Stomach (tissue), 9 donors: Measurements from ENCODE around the gene ISCA1. TPM values are rescaled to one million over a fixed set of nuclear protein-coding genes. Genes with fewer than 3 reads are reported as not detected.
"Not testable (repeated sequence)": the region's sequence is repeated elsewhere in the genome, so short reads cannot be mapped to it uniquely, and the experiment has no call there.

Experiments used
- DNase-seq, 2 donors: peaks; one replicate each; pipeline versions ENCODE4 v3.0.0 to v3.0.0-alpha.2; 2013 to 2019
- H3K27ac ChIP-seq, 5 donors: fragments of 200-600 bp in 4 of 5; sonication (generic) in 4 of 5; one replicate each; pipeline ENCODE4 v1.5.1; 2013 to 2019; ENCODE audit warnings: mild to moderate bottlenecking in 1 of 5, moderate library complexity in 1 of 5
- H3K27me3 ChIP-seq, 3 donors: fragments of 200-600 bp; sonication (generic); one replicate each; pipeline ENCODE4 v1.5.1; 2017 to 2019; ENCODE audit warnings: mixed run types in 1 of 3
- H3K36me3 ChIP-seq, 4 donors: fragments of 200-600 bp; sonication (generic); 1 replicate in 3 of 4; 2 replicates in 1 of 4; pipeline ENCODE4 v1.5.1; 2016 to 2019
- H3K4me1 ChIP-seq, 4 donors: fragments of 200-600 bp; sonication (generic); one replicate each; pipeline ENCODE4 v1.5.1; 2016 to 2019
- H3K4me3 ChIP-seq, 4 donors: fragments of 200-600 bp; sonication (generic) in 3 of 4; one replicate each; pipeline ENCODE4 v1.5.1; 2016 to 2019; ENCODE audit warnings: mild to moderate bottlenecking in 1 of 4
- H3K9me3 ChIP-seq, 4 donors: fragments of 200-600 bp; sonication (generic); one replicate each; pipeline ENCODE4 v1.5.1; 2016 to 2019
- CTCF ChIP-seq, 7 experiments: fragments of 450-650 bp in 4 of 7; fragments of 200-600 bp in 3 of 7; sonication (generic) in 3 of 7; IDR thresholded peaks; one replicate each; pipeline ENCODE4 v1.5.1; 2016 to 2019; ENCODE audit warnings: antibody characterized with exemption in 7 of 7, control low read depth in 2 of 7, mild to moderate bottlenecking in 1 of 7
- EP300 ChIP-seq: sonication (generic); formaldehyde crosslinking; IDR thresholded peaks from one replicate; pipeline ENCODE4 v1.6.1; 2017; ENCODE audit warnings: antibody characterized with exemption
- POLR2A ChIP-seq, 4 donors: fragments of 450-650 bp; IDR thresholded peaks; one replicate each; pipeline ENCODE4 v1.6.1; 2016; ENCODE audit warnings: antibody characterized with exemption in 4 of 4, control low read depth in 2 of 4, mild to moderate bottlenecking in 1 of 4, moderate library complexity in 1 of 4
- POLR2AphosphoS5 ChIP-seq, 3 donors: sonication (generic); formaldehyde crosslinking; IDR thresholded peaks; one replicate each; pipeline ENCODE4 v1.6.1; 2016; ENCODE audit warnings: antibody characterized with exemption in 3 of 3
- WGBS, 5 donors: extraction: QIAGEN DNeasy Blood & Tissue Kit in 3 of 5; methylation state at CpG; one replicate each; pipeline versions ENCODE4 v1.1.5 to v1.1.7; 2013 to 2018; 5-methylcytosine and 5-hydroxymethylcytosine counted together
- intact Hi-C: fragments of 100-400 bp; cut with DNase I; formaldehyde crosslinking; loops from one replicate; pipeline ENCODE4 v1.15.1; 2023; ENCODE audit warnings: low total_unique reads
- polyA plus RNA-seq, 3 donors: library from polyadenylated mRNA; stranded (reverse); fragments of 200-250 nt; gene quantifications; one replicate each; pipeline ENCODE4 v1.2.3, GENCODE V29; 2013
- total RNA-seq, 5 donors: library from RNA; depleted of rRNA; stranded (reverse); fragments of >200 nt; gene quantifications; one replicate each; pipeline versions ENCODE4 v1.1.0 to v1.2.3, GENCODE V29; 2014 to 2016
- donor health status: healthy with polysubstance abuse.
- donor health status: Bipolar disorder and iron deficiency.
- donor health status: healthy.

ISCA1 gene
- total and polyA plus RNA-seq, 8 donors, result 5.8 to 80.4 (median 32.2) TPM

- Histone ChIP-seq H3K4me1 (peaks cover 0 to 10% (median 3%) of the 10 kb centered on the region in 4 donors), H3K36me3 (peaks cover 68 to 100% (median 100%) of the 10 kb centered on the region in 4 donors), H3K27ac (no peak overlapping the region), H3K4me3 (no peak overlapping the region), H3K9me3 (no peaks in the 10 kb centered on the region), H3K27me3 (no peaks in the 10 kb centered on the region)
- 72 to 82% (median 79%) methylated on average over 8 of the region's 8 CpGs for WGBS, 5 donors
- DNase-seq, result no peak
- TF ChIP-seq POLR2AphosphoS5 (IDR thresholded peaks at IDR 0.05) (no peak), CTCF (IDR thresholded peaks at IDR 0.05) (no peak)
- intact Hi-C loops, result no loop called here
Observed at GRCh38 chr9:86322973-86323644, 40.8 kb upstream of the ISCA1 start.

- intact Hi-C loops, result no loop called here
- no peak overlapping the region for H3K4me3 ChIP-seq
- H3K4me1 ChIP-seq, result peaks cover 0 to 10% (median 3%) of the 10 kb centered on the region in 4 donors
- TF ChIP-seq EP300, result no peak
- no peak for TF ChIP-seq CTCF (IDR thresholded peaks at IDR 0.05)
- TF ChIP-seq POLR2A (IDR thresholded peaks at IDR 0.05), result no peak
- no peak for TF ChIP-seq POLR2AphosphoS5 (IDR thresholded peaks at IDR 0.05)
- peaks cover 55 to 100% (median 100%) of the 10 kb centered on the region in 4 donors for H3K36me3 ChIP-seq
- H3K27me3 ChIP-seq, result no peaks in the 10 kb centered on the region
- H3K27ac ChIP-seq, result no peak overlapping the region
- no peaks in the 10 kb centered on the region for H3K9me3 ChIP-seq
- 69 to 85% (median 82%) methylated on average over 5 of the region's 5 CpGs for WGBS, 5 donors
- no peak for DNase-seq
Observed at GRCh38 chr9:86321373-86321772, 39.0 kb upstream of the ISCA1 start.

GRCh38 chr9:86318187-86318586, 35.8 kb upstream of the ISCA1 start:
- peaks cover 0 to 9% (median 0%) of the 10 kb centered on the region in 4 donors for H3K4me1 ChIP-seq
- H3K9me3 ChIP-seq, result no peaks in the 10 kb centered on the region
- DNase-seq, result no peak
- no peak overlapping the region for H3K4me3 ChIP-seq
- 95 to 98% (median 96%) methylated on average over 4 of the region's 4 CpGs for WGBS, 5 donors
- H3K27me3 ChIP-seq, result no peaks in the 10 kb centered on the region
- TF ChIP-seq POLR2AphosphoS5 (IDR thresholded peaks at IDR 0.05), result no peak
- TF ChIP-seq EP300, result no peak
- no peak for TF ChIP-seq POLR2A (IDR thresholded peaks at IDR 0.05)
- no peak for TF ChIP-seq CTCF (IDR thresholded peaks at IDR 0.05)
- no peak overlapping the region for H3K27ac ChIP-seq
- H3K36me3 ChIP-seq, result peaks cover 49 to 100% (median 98%) of the 10 kb centered on the region in 4 donors
- intact Hi-C loops, result no loop called here

- intact Hi-C loops, result no loop called here
- Histone ChIP-seq H3K27ac (no peak overlapping the region), H3K36me3 (peaks cover 39 to 99% (median 95%) of the 10 kb centered on the region in 4 donors), H3K9me3 (no peaks in the 10 kb centered on the region), H3K4me1 (peaks cover 0 to 9% (median 0%) of the 10 kb centered on the region in 4 donors), H3K27me3 (no peaks in the 10 kb centered on the region), H3K4me3 (no peak overlapping the region)
- 42 to 61% (median 52%) methylated on average over 2 of the region's 2 CpGs for WGBS, 5 donors
- DNase-seq, result no peak
- TF ChIP-seq POLR2AphosphoS5 (IDR thresholded peaks at IDR 0.05) (no peak), POLR2A (IDR thresholded peaks at IDR 0.05) (no peak), EP300 (no peak)
Observed at GRCh38 chr9:86315078-86315477, 32.7 kb upstream of the ISCA1 start.

- H3K9me3 ChIP-seq, H3K27ac ChIP-seq, intact Hi-C loops, H3K4me1 ChIP-seq, DNase-seq, H3K27me3 ChIP-seq, H3K4me3 ChIP-seq: not testable (repeated sequence)
- WGBS, 5 donors, result 94 to 98% (median 97%) methylated on average over 2 of the region's 2 CpGs
- peaks cover 44 to 99% (median 95%) of the 10 kb centered on the region in 4 donors for H3K36me3 ChIP-seq
Observed at GRCh38 chr9:86312959-86313358, 30.6 kb upstream of the ISCA1 start.
